Inflammatory macrophage (primary cell): ENCODE results near the gene GALNT10.

ENCODE experiments used
- DNase-seq, 2 donors: peaks; one replicate each; pipeline ENCODE4 v3.0.0-alpha.2; 2020 to 2022

The GALNT10 gene

GRCh38 chr5:154385236-154385512, 194.6 kb downstream of the GALNT10 start:
- no peak for DNase-seq

DNA sequence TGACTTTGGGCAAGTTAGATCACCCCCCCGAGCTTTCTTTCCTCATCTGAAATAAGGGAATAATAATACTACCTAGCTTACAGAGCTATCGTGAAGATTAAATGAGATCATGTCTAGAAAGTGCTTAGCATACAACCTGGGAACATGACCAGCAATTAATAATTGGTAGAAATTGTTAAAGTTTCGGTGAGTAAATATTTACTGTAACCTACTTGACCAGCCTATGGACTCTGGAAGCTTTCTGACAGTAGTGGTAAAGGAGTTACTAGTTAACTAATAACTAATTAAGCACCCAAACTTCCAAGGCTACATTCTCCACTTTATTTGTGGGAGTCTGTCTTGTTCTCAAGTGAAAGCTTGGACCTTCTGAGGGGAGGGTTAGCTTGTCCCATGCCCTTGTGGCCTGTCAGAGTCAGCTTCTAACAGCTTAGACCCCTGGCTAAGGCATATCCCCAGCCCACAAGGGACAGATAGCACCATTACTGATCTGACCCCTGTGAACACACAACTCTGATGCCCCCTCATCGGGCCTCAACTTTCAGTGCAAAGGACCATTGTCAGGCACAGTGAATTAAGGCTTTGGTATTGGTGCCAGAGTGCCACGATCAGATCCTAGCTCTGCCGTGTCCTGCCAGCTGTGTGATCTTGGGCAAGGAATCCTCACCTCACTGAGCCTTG, 196.6 kb downstream of the GALNT10 start:
- no peak for DNase-seq

- DNase-seq, result no peak
Observed at GRCh38 chr5:154388842-154389241, 198.3 kb downstream of the GALNT10 start.

DNA sequence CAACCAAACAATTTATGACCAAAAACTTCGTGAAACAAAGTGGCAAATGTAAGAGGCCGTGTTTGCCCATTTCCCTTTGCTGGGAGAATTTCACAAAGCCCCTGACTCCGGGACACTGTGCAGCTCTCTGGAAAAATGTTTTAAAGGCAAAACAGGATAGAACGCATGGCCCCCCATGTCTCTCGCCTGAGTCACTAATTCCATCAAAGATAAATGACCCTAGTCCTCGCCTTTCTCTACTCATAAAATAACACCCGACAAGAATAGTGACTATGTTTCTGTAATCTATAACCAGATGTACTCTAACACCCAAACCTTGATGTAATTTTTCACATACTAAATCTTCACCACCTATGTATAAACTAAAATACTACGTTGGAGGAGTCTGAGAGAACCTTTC, 199.6 kb downstream of the GALNT10 start:
- DNase-seq, result no peak

GRCh38 chr5:154390746-154391359, 200.3 kb downstream of the GALNT10 start:
- DNase-seq, result no peak

DNA sequence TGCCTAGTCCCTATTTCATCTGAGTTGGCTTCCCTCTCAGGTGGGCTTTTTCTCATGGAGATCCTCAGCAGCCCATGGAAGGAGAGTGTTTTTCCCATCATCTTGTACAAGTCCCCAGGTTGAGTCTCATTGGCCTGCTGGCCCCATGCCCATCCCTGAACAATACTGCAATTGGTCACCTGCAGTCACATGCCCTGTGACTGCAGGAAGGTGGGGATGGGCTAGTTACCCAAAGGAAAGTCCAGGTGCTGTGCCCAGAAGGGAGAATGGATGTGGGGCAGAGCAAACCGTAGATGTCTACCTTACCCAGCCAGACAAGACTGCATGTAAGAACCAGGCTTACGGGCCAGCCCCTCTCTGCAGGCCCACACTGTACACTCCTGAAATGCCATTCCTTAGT, 201.3 kb downstream of the GALNT10 start:
- no peak for DNase-seq

DNA sequence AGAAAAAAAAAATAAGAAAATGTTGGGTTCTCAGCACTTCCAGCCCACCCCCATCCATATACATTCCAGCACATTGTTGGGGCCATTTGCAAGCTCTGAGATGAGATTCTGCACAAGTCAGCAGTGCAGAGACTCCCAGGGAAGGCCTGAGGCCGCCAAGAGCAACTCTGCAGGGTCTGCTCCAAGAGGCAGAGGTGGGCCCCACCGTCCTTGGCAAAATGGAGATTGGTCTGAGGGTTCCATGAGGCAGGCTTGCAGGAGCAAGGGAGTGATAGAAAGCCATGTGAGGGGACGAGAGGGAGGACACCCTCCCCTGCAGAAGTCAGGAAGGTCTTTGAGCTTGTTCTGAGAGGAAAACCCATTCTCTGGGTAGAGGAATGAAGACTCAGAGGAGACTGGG, 203.3 kb downstream of the GALNT10 start:
- no peak for DNase-seq

DNA sequence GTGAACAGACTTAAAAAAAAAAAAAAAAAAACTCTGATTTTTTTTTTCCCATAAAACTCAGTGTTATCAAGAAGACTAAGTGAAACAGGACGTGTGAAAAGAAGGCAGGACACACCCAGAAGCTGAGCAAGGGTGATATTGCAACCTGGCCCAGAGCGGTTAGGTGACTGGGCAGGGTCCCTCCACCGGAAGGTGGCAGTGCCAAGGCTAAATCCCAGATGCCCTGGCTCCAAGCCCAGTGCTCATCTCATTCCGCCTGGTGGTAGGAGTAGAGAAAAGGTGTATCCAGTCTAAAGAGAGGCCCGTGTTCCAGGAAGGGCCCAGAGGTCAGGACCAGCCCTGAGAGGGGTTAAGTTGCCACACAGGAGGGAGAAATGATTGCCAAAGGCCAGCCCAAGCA, 203.8 kb downstream of the GALNT10 start:
- no peak for DNase-seq

- no peak for DNase-seq
Observed at GRCh38 chr5:154395407-154396106, 205.0 kb downstream of the GALNT10 start.

DNA sequence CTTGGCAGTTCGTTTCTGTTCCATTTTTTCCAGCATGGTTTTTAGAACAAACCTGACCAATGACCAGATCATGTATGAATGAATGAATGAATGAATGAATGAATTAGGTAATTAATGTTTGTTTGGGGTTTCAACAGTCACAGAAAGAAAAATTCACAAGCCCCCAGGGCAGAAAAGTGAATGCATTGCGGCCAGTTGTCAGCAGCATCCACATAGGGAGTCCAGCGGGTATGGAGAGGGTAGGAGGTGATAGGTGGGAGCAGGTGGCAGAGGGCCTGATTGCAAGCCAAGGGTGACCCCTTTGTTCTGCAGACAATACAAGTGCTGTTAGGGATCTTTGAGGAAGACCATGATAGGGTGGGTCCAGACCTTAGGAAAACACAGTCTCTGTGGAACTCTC, 205.6 kb downstream of the GALNT10 start:
- no peak for DNase-seq

GRCh38 chr5:154397652-154398406, 207.3 kb downstream of the GALNT10 start:
- DNase-seq, result no peak

DNA sequence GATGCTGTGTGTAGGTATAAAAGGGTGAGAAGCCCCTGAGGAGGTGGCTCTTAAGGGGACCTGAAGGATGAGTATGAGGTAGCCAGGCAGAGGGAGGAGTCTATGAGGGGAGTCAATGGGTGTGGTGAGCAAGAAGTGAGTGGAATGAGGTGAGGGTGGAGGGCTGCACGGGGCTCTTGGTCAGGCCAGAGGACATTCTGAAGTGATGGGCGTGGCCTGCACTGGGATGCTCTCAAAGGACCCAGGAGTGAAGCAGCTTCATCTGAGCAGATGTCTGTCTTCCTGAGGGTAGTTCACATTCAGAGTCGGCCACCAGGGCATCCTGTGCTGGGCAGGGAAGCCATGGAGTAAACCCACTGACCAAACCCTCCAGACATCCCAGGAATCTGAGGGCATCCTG, 210.1 kb downstream of the GALNT10 start:
- DNase-seq, result no peak

- DNase-seq, result no peak
Observed at GRCh38 chr5:154401355-154401754, 210.8 kb downstream of the GALNT10 start.

GRCh38 chr5:154401931-154402330, 211.4 kb downstream of the GALNT10 start:
- DNase-seq, result no peak

DNA sequence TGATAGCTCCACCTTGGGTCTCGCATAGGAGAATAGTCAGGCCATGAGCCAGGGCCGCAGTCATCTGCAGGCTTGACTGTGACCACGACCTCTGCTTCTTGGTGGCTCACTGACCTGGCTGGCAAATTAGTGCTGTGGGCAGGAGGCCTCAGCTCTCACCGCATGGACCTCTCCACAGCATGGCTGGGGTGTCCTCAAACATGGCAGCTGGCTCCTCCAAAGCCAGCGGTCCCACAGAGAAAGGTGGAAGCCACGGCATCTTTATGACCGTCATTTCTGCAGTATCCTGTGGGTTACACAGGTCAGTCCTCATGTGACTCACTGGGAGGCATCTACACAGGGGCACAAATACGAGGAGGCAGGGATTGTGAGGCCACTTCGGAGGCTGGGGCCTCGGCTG, 212.1 kb downstream of the GALNT10 start:
- no peak for DNase-seq

- DNase-seq, result no peak
Observed at GRCh38 chr5:154403234-154403633, 212.7 kb downstream of the GALNT10 start.

DNA sequence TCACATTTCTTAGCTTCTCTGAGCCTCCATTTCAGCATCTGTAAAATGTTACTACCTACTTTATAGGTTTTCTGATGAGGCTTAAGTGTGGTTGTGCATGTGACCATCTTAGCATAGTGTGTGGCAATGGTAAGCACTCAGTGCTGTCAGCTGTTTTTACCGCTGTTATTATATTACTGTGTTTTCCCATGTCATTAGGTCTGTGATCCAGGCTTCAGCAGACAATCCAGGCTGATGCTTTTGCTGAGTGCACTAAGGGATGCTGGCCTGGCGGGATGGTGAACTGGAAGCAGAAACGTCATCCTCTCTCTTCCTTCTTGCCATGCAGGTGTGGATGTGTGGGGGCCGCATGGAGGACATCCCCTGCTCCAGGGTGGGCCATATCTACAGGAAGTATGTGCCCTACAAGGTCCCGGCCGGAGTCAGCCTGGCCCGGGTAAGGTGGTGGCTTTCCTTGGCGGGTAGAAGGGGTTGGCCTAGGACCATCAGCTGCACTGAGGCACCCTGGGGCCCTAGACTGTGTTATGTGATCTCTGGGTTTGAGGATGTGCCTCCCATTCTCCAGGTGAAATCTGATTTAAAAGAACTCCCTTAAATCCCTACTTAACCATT, 213.3 kb downstream of the GALNT10 start:
- no peak for DNase-seq

DNA sequence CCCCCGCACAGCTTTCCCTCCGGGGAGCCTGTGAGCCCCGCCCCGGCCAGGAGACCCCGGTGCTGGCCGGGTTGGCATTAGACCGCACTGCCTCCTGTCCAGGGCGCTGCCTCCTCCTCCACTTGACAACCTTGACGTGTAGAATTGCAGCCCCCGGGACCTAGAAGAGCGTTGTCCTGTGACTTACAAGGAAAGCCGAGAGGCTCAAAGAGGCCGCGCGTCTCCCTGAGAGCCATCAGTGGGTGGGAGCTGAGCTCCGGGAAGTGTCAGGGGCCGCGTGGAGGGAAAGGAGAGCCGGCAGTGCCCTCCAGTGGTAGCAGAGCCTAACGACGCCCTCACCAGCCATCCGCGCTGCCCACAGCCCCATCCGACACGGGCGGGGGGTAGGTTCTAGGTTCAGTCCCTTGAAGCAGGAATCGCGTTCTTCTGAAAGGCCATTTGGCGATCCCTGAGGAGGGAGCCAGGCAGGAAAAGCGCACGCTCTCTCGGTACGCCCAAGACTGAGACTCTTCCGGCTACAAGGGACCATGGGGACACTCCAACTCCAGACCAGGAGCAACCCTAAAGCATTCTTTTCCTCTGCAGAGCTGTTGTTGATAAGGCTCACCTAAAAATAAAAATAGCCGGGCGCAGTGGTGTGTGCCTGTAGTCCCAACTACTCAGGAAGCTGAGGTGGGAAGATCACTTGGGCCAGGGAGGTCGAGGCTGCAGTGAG, 214.7 kb downstream of the GALNT10 start:
- peak; percentile 64 to 81 for DNase-seq

DNA sequence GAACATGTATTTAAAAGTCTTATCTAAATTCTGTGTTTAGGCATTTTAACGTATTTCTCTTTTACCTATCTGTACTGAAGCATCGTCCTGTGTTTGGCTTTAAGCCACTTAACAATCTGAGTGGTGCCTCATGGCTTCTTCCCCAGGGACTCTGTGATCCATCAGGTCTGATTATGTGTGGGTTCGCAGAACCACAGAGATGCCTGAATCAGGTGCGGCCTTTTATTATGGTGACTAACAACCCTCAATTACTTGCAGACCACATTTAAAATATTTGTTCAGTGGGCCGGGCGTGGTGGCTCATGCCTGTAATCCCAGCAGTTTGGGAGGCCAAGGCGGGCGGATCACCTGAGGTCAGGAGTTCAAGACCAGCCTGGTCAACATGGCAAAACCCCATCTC, 215.7 kb downstream of the GALNT10 start:
- DNase-seq, result no peak

GRCh38 chr5:154406826-154407225, 216.3 kb downstream of the GALNT10 start:
- DNase-seq, result no peak

- DNase-seq, result no peak
Observed at GRCh38 chr5:154408811-154409210, 218.3 kb downstream of the GALNT10 start.

GRCh38 chr5:154409230-154409840, 218.8 kb downstream of the GALNT10 start:
- no peak for DNase-seq
